PFSK-1 (cell line): ENCODE data around the gene NPY.

Experiments
- FOXP2 ChIP-seq: optimal IDR thresholded peaks from 2 replicates; pipeline ENCODE3; 2011; ENCODE audit warnings: borderline replicate concordance, control low read depth, inconsistent platforms; ENCODE audit not compliant: insufficient read depth; ENCODE audit errors: extremely low read length, extremely low read depth
- POLR2AphosphoS5 ChIP-seq: IDR thresholded peaks from 2 replicates; pipeline ENCODE4 v1.6.1; 2012; ENCODE audit warnings: low read depth, mild to moderate bottlenecking, control low read depth, low read length, moderate library complexity
- REST ChIP-seq, 2 experiments: IDR thresholded peaks; 2 replicates each; pipeline versions ENCODE4 v1.6.1 to v1.8.0; 2011 to 2012; ENCODE audit warnings: low read depth in 2 of 2, low read length in 2 of 2, control low read depth in 1 of 2, inconsistent platforms in 1 of 2, mild to moderate bottlenecking in 1 of 2, moderate library complexity in 1 of 2; ENCODE audit not compliant: insufficient read depth in 1 of 2
- SIN3A ChIP-seq: IDR thresholded peaks from 2 replicates; pipeline ENCODE4 v1.6.1; 2012; ENCODE audit warnings: mild to moderate bottlenecking, low read length, moderate library complexity, borderline replicate concordance; ENCODE audit not compliant: insufficient read depth
- TAF1 ChIP-seq: IDR thresholded peaks from 2 replicates; pipeline ENCODE4 v1.6.1; 2012; ENCODE audit warnings: low read length, control low read depth, borderline replicate concordance; ENCODE audit not compliant: insufficient read depth

The NPY gene

GRCh38 chr7:24249266-24249665 lies 34.7 kb upstream of the NPY start:
- TF ChIP-seq TAF1: no peak
- no peak for TF ChIP-seq SIN3A

- TF ChIP-seq SIN3A: no peak
- no peak for TF ChIP-seq FOXP2
- TF ChIP-seq POLR2AphosphoS5: no peak
- no peak for TF ChIP-seq REST (IDR thresholded peaks at IDR 0.05; ENCODE audit: insufficient read depth in 1 of 2, low read depth in 2 of 2, low read length in 2 of 2)
Measured at GRCh38 chr7:24251568-24251967, 32.4 kb upstream of the NPY start.

GRCh38 chr7:24255139-24255538 lies 28.9 kb upstream of the NPY start:
- TF ChIP-seq FOXP2 (no peak), REST (IDR thresholded peaks at IDR 0.05; ENCODE audit: insufficient read depth in 1 of 2, low read depth in 2 of 2, low read length in 2 of 2) (no peak), POLR2AphosphoS5 (no peak), SIN3A (no peak), TAF1 (no peak)

- TF ChIP-seq POLR2AphosphoS5: no peak
- no peak for TF ChIP-seq SIN3A
- TF ChIP-seq FOXP2: no peak
- no peak for TF ChIP-seq REST (IDR thresholded peaks at IDR 0.05; ENCODE audit: insufficient read depth in 1 of 2, low read depth in 2 of 2, low read length in 2 of 2)
- TF ChIP-seq TAF1: no peak
Measured at GRCh38 chr7:24271938-24272337, 12.1 kb upstream of the NPY start.

GRCh38 chr7:24279512-24279911 lies 4.5 kb upstream of the NPY start:
- no peak for TF ChIP-seq SIN3A
- TF ChIP-seq REST (IDR thresholded peaks at IDR 0.05; ENCODE audit: insufficient read depth in 1 of 2, low read depth in 2 of 2, low read length in 2 of 2): no peak
- no peak for TF ChIP-seq FOXP2
- TF ChIP-seq POLR2AphosphoS5: no peak
- TF ChIP-seq TAF1: no peak
